ENCODE results near the gene PIGC. TPM values are rescaled to one million over a fixed set of nuclear protein-coding genes. Genes with fewer than 3 reads are reported as not detected.

PIGC gene
- total RNA-seq = 19.1 TPM

GRCh38 chr1:172443666-172444453 is at the start of gene PIGC:
TSS of gene PIGC (minus strand) at chr1:172444069. CDS start at chr1:172442622, 1,447 bp downstream.
- ATAC-seq (peak; percentile 99), DNase-seq (ENCODE audit: low spot score) (peak; percentile 96)
- intact Hi-C loops (cut with DNase I) = no loop called here

DNA sequence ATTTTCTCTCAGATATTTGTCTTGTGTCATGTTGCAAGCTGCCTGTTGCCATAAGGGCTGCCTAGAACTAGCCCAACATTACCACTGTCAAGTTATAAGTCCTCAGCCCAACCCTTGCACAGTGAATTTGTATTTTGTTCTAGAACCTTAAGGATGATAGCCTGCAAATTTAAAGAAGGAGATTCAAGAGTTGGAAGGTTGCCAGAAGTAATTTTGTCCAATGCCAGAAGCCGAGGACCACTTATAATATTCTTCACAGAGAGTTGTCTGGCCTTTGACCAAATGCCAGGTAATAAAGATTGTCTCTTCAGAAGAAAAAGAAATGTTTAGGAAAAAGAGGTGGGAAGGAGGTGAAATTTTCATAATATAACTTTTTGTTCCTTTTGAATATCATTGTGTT is 48.6 kb upstream of the PIGC start:
- intact Hi-C loops (cut with DNase I) = no loop called here
- DNase-seq (ENCODE audit: low spot score) (no peak), ATAC-seq (no peak)

DNA sequence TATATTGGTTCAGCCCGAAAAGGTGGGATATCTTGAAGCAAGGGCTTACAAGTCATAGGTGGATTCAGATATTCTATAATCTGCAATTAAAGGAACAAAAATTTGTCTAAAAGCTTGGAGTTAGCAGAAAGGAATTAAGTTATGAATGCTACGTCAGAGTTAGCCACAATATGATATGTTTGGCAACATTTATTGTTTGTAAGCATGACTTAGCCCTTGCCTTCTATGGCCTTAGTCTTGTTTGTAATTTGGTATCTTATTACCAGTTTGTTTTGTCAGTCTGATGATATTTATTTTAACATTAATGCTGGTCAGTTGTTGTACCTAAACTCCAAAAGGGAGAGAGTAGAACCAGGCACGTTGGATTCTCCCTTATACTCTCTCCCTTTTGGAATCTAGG is 46.0 kb upstream of the PIGC start:
- ATAC-seq (no peak), DNase-seq (ENCODE audit: low spot score) (no peak)
- intact Hi-C loops (cut with DNase I) = no loop called here

DNA sequence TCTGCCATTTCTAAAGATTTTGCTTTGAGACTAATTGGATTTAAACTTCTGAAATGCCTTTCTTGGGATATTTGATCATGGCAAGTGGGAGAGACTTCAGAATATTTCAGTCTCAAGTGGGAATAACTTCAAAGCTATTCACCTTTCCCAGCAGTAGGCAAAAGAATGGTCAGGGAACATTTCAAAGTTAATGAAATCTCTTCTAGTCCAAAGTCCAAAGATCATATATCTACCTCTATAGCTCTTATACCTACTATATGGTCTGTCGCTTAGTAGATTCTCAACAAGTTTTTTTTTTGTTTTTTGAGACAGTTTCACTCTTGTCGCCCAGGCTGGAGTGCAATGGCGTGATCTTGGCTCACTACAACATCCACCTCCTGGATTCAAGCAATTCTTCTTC is 44.5 kb upstream of the PIGC start:
- intact Hi-C loops (cut with DNase I) = no loop called here
- DNase-seq (ENCODE audit: low spot score) (no peak), ATAC-seq (no peak)

- intact Hi-C loops (cut with DNase I) = no loop called here
- no peak for ATAC-seq
- no peak for DNase-seq (ENCODE audit: low spot score)
Observed at GRCh38 chr1:172487550-172487949, 43.7 kb upstream of the PIGC start.

DNA sequence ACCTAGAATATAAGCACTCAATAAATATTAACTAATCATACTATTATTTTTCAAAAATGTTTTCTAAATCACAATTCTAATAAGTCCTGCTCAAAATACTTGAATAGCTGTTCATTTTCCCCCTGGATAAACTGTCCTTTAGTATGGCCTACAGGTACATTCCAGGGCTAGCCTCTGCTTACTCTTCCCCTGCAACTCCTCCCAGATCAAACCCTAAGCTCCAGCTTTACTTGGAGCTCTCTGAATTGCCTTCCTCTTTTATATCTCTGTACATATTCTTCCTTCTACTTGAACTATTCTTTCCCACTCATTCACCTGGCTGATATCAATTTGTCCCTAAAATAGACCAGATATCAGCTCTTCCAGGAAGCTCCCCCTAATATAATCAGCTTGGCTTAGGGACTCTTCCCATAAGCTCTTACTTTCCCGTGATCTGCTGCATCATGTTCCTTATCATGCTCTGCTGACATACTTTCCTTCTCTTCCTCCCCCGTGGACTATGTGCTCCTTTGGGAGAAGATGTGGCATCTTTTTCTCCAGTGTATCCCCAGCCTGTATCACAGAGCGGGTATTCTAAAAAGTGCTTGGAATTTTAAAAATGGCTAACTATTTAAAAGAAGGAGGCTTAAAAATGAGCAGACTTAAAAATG is 43.1 kb upstream of the PIGC start:
- no peak for DNase-seq (ENCODE audit: low spot score)
- no peak for ATAC-seq
- intact Hi-C loops (cut with DNase I) = no loop called here

GRCh38 chr1:172485626-172486025 is 41.8 kb upstream of the PIGC start:
- DNase-seq (ENCODE audit: low spot score) (no peak), ATAC-seq (no peak)
- intact Hi-C loops (cut with DNase I) = no loop called here

DNA sequence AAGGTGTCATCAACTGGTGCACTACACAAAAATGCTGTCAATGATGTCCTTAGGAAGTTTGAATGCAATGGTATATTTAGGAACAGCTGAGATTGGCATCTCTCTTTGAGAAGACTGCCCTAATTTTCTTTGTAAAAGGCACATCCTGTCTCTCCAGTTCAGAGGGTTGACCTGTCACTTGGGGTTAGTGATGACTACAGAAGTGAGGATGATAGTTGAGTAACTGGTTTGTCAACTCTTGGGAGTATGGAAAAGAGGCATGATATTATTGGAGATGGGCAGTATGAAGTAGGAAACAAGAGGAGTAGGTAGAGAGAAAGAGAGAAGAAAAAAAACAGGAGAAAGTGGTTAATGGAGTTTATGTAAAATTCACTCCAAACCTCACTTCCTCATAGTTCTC is 40.4 kb upstream of the PIGC start:
- DNase-seq (ENCODE audit: low spot score) (no peak), ATAC-seq (no peak)
- intact Hi-C loops (cut with DNase I) = no loop called here

- ATAC-seq (no peak), DNase-seq (ENCODE audit: low spot score) (no peak)
- intact Hi-C loops (cut with DNase I) = no loop called here
Observed at GRCh38 chr1:172483448-172483847, 39.6 kb upstream of the PIGC start.

DNA sequence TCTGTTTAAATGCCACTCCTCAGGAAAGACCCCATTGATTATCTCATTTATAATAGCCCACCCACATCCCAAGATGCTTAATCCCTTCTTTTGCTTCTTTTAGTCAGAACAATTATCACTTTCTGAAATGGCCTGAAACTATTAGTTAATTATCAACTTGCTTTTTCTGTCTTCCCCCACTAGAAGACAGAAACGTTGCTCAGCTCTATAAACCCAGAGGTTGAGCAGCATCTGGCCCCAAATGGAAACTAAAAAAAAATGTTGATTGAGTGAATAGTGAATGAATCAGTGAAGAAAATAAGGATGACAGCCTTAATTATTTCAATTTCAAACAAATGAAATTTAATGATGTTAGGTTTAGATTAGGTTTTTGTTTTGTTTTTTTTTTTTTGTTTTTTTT is 38.2 kb upstream of the PIGC start:
- no peak for DNase-seq (ENCODE audit: low spot score)

GRCh38 chr1:172480431-172480830 is 36.6 kb upstream of the PIGC start:
- no peak for DNase-seq (ENCODE audit: low spot score)
- no peak for ATAC-seq

More for the DNA sequence above, 38.2 kb upstream of the PIGC start:
- intact Hi-C loops (cut with DNase I) = no loop called here
- no peak for ATAC-seq

GRCh38 chr1:172478485-172478884 is 34.6 kb upstream of the PIGC start:
- DNase-seq (ENCODE audit: low spot score) = no peak
- intact Hi-C loops (cut with DNase I) = no loop called here
- ATAC-seq = no peak

More at GRCh38 chr1:172480431-172480830, 36.6 kb upstream of the PIGC start:
- intact Hi-C loops (cut with DNase I) = no loop called here

GRCh38 chr1:172477741-172478140 is 33.9 kb upstream of the PIGC start:
- ATAC-seq = no peak
- intact Hi-C loops (cut with DNase I) = no loop called here
- no peak for DNase-seq (ENCODE audit: low spot score)

GRCh38 chr1:172477216-172477615 is 33.3 kb upstream of the PIGC start:
- no peak for ATAC-seq
- intact Hi-C loops (cut with DNase I) = no loop called here
- no peak for DNase-seq (ENCODE audit: low spot score)

DNA sequence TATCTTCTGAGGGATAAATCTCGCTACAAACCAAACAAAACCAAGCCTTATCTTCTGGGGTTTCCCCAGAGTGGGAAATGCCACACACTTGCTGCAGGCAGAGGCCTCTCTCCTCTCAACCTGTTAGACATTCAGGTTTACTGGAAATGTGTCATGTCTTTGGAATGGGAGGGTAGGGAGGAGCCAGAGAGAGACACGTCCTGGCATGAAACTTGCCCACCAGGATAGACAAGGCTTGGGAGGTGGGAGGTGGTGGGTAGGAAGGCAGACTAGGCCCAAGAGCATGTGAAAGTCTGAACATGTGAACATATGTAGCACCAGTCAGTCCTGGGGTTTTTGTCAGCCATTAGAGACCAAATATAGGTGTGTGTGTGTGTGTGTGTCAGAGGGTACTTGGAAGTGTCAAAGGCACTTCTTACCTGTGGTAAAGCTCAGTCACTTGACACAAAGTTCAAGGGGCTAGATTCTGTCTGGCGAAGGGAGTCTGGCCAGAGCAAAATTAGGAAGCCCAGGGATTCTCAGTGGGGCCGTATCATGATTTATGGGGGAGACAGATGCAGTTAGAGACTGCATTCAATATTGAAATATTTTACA is 32.4 kb upstream of the PIGC start:
- ATAC-seq (no peak), DNase-seq (ENCODE audit: low spot score) (no peak)
- intact Hi-C loops (cut with DNase I) = no loop called here

DNA sequence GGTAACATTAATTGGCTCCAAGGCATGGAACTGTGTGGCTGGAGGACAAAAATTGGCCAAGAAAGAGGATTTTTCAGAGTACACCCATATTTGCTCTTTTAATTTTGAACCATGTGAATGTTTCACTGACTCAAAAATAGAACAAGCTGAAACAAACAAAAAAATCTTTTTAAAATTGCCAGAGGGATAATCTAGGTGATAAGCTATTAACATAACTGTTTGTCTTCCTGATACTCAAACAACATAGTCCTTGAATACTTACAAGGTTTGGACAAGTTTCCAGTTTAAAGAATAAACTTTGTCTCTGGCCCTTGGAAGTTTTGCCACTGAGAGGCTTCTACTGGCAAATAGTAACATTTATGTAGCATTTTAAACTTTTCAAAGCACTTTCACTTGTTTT is 30.0 kb upstream of the PIGC start:
- ATAC-seq (no peak), DNase-seq (ENCODE audit: low spot score) (no peak)
- intact Hi-C loops (cut with DNase I) = no loop called here

DNA sequence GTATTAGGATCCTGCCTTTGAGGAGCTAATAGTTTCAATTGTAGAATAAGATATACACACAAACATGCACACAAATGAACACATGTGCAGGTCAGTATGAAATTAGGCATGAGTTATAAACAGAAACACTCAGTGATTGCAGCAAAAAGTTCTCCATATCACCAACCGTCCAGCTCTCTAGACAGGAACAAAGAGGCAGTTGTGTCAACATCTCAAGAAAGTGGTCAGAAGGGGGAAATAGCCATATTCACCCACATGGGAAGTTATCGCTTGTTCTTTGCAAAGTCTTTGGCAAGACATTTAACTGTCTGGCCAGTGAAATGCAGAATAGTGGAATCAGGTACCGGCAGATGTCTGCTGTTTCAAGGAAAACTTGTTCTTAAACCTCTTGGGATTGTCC is 29.4 kb upstream of the PIGC start:
- no peak for ATAC-seq
- no peak for DNase-seq (ENCODE audit: low spot score)
- intact Hi-C loops (cut with DNase I) = no loop called here

DNA sequence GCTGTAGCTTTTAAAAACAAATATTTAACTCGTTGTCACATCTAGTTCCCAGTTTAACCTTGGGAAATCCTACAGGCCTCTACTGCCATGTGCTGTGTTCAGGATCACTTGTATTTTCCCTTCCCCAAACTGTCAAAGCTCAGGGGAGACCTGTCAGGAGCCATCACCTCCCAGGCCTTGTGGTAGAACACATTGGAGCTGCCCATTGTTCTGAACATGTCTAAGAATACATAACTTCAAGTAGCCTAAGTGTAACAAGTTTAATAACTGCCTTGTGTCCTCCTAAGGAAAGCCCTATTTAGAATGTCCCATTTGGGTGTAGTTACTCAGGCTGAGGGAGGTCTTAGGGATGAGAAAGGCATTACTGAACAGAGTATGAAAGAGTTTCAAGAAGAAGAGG is 28.6 kb upstream of the PIGC start:
- DNase-seq (ENCODE audit: low spot score) (no peak), ATAC-seq (no peak)
- intact Hi-C loops (cut with DNase I) = no loop called here

DNA sequence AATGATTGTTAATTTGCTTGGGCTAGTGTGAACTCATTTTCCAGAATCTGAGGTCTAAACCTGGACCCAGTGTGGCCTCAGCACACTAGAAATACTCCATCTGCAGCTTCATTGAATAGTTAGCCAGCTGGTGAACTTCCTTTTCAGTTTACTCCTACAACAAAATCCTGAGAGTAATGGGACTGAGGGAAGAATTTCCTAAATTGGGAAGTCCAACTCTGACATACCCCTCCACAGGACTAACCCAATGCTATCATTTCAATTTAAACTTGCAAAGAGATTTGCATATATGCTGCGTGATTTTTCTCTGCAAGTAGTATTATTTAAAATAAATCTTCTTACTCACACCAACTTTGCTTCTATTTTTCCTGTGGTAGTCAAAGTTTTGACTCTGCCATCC is 27.8 kb upstream of the PIGC start:
- ATAC-seq = no peak
- no peak for DNase-seq (ENCODE audit: low spot score)
- intact Hi-C loops (cut with DNase I) = no loop called here

DNA sequence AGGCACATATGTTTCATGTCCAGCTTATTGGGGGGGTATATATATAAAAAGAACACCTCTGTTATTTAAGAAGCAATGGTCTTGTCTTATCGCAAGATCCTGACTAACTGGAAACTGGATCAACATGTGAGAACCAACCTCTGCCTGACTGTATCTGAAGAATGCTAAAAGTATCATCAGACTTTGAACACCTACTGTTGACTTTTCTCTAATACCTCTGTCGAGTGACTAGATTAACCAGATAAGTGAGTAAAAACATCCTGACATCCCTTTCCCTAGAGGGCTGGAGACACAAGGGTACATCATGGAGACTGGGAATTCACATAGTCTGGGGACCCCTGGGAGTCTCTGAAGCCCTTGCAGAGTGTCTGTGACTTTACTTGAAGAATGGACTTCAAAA is 26.3 kb upstream of the PIGC start:
- intact Hi-C loops (cut with DNase I) = no loop called here
- DNase-seq (ENCODE audit: low spot score) (no peak), ATAC-seq (no peak)

Measured in sciatic nerve (tissue), 2 donors.